GM19238 (cell line): ENCODE data around the gene PPY.
A peak's percentile ranks its signal among the peaks of the same experiment; 100 is the strongest.
"Not testable (repeated sequence)": the region's sequence is repeated elsewhere in the genome, so short reads cannot be mapped to it uniquely, and the experiment has no call there.

Source experiments
- DNase-seq: peaks from one replicate; pipeline ENCODE4 v3.0.0; 2011; ENCODE audit warnings: low spot score; ENCODE audit not compliant: insufficient read length

PPY gene

GRCh38 chr17:43905985-43906852, 36.1 kb downstream of the PPY start:
- no peak for DNase-seq

- no peak for DNase-seq
Observed at GRCh38 chr17:43905400-43905984, 36.8 kb downstream of the PPY start.

DNA sequence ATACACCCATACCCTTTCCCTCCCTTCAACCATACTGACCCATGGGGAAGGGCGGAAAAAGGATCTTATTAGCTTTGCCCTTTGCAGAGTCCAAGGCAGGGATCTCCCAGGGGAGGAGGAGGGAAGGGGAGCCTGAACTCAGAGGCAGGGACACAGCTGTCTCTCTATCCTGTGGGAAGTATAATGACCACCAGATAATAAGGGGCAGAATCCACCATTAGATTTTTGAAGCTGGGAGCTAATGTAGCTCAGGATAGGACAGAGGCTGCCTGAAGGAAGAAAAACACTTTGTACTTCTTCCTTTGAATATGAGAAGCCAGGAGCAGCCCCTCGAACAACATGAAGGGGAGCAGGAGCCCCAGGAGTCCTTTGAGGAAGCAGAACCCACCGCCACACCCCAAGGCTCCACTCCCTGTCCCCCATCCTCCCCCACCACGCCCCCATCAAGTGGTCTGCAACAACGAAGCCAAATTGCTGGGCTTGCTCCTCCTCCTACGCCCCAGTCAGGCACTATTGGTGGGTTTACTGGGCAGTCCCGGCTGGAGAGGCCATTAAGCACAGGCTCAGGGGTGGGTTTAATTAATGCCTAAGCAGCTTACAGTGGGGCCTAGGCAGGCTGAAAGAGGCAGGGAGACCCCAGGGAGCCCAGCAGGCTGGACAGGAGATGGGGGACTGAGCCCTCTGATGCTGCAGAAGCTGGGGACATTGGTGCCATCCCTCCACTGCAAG, 40.3 kb downstream of the PPY start:
- DNase-seq, result no peak

DNA sequence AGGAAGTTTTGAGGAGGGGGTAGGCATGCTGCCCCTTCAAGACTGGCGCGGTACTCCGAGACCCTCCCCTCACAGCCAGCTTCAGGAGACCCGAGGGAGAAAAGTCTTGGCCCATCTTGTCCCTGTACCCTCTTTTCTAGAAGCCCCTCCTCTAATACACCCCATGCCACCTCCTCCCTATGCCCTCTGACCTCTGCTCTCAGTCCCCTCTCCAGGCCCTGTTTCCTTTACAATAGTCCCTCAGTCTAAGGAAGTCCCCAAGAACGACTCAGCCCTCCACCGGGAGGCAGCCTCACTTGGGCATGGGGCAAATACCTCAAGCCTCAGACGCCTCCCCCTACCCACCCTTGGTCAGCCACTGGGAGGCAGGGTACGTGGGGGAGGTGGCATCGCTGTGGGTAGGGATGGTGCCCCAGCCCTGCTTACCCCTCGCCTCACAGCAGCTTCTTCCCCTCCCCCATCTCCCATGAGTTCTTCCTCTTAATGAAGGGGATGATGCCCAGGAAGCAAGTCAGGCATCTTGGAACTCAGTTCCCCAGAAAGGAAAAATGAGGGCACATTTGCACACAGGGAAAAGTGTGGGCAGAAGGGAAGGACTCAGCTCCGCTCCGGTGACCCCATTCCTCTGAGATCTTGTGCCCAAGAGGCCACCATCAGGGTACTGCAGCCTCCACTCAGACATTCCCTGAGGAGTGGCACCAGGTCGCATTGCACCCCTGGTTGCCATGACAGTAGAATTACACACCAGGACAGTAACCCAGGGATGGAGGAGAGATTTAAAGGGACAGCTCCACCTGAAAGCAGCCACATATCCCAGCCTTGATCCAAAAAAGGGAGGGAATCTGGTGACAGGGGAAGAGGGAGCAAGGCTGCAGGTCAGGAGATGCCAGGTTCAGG, 41.2 kb downstream of the PPY start:
- DNase-seq, result no peak

GRCh38 chr17:43900183-43900857, 42.0 kb downstream of the PPY start:
- peak; percentile 83 for DNase-seq

- DNase-seq, result no peak
Observed at GRCh38 chr17:43898446-43898845, 43.8 kb downstream of the PPY start.

DNA sequence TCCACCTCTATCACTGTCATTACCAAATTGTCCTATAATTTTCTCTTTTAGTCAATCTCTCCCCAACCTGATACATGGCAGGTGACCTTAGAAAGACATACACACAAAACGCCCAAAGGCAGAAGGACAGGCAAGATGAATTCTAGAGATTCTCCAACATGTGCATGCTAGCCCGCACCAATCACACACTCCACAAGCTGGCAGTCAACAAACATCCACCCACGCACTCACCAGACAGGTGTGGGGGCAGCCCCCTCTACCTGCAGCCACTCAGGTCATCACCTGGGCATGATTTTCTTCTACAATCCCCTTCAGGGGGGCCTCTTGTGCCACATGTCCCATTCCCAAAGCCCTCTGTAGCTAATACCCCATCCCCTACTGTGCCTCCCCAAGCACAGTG, 44.4 kb downstream of the PPY start:
- no peak for DNase-seq

DNA sequence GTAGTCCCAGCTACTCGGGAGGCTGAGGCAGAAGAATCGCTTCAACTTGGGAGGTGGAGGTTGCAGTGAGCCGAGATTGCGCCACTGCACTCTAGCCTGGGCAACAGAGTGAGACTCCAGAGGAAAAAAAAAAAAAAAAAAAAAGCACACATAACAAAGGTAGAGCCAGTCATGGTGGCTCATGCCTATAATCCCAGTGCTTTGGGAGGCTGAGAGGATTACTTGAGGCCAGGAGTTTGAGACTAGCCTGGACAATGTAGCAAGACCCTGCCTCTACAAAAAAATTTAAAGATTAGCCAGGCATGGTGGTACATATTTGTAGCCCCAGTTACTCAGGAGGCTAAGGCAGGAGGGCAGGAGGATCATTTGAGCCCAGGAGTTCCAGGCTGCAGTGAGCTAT, 47.8 kb downstream of the PPY start:
- DNase-seq, result not testable (repeated sequence)

- DNase-seq, result no peak
Observed at GRCh38 chr17:43892647-43892952, 49.7 kb downstream of the PPY start.

DNA sequence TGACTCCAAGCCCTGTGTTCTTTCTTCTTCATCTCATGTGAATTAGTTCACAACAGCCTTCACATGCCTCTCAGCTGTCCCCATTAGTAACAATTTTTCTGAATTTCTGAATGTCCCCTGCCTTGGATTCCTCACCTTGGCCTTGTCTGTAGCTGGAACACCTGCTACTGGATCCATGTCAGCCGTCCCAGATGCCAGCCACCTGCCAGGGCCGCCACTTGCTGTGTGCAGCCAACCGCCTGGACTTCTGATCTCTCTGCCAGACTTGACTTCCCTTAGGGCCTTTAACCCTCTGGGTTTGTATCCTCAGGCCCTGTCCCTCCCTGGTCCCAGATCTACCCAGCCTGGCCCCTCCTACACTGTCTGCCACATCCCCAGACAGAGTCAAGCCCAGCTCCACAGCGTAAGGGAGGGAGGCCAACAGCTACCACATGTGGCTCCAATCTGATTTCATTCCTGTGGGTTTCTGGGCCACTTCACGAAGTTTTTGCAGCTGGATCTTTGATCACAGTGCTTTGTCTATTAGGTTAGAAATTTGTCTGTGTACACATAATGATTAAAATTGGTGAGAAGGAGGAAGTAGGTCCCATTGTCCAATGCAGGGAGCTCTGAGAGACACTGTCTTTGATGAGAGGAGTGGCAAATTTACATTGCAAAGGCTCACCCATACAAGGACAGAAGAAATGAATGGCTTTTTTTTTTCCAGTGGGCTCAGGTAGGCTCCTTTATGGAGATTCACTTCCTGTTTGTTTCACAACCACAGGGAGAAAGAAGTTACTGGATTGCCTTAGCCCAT, 50.2 kb downstream of the PPY start:
- no peak for DNase-seq
